SK-N-SH (cell line): Measurements from ENCODE around the gene VWA3A.

ENCODE experiments used
- FOXM1 ChIP-seq: IDR thresholded peaks from 2 replicates; pipeline ENCODE4 v1.4.0; 2012; ENCODE audit warnings: low read depth, mild to moderate bottlenecking
- GATA2 ChIP-seq: sonication (generic); formaldehyde crosslinking; IDR thresholded peaks from 2 replicates; pipeline ENCODE4 v1.5.0; 2020; ENCODE audit warnings: mild to moderate bottlenecking, missing genetic modification reagents
- NRF1 ChIP-seq: IDR thresholded peaks from 2 replicates; pipeline ENCODE4 v1.6.1; 2012; ENCODE audit warnings: low read depth, mild to moderate bottlenecking, low read length
- TF ChIP-seq, protein P1 (sequence below): fragments of 200-600 bp; sonication (generic); IDR thresholded peaks from 2 replicates; pipeline ENCODE4 v1.6.1; 2017; ENCODE audit warnings: antibody characterized with exemption, mild to moderate bottlenecking, moderate library complexity
- TF ChIP-seq, protein P2 (sequence below): fragments of 150-350 bp; IDR thresholded peaks from 2 replicates; pipeline ENCODE4 v1.6.1; 2017; ENCODE audit warnings: antibody characterized with exemption, low read length, low read depth, borderline replicate concordance
- TF ChIP-seq, protein P3 (sequence below): IDR thresholded peaks from 2 replicates; pipeline ENCODE4 v1.4.0; 2012; ENCODE audit warnings: low read depth
- TF ChIP-seq, protein P4 (sequence below): IDR thresholded peaks from 2 replicates; pipeline ENCODE4; 2012

DNA sequence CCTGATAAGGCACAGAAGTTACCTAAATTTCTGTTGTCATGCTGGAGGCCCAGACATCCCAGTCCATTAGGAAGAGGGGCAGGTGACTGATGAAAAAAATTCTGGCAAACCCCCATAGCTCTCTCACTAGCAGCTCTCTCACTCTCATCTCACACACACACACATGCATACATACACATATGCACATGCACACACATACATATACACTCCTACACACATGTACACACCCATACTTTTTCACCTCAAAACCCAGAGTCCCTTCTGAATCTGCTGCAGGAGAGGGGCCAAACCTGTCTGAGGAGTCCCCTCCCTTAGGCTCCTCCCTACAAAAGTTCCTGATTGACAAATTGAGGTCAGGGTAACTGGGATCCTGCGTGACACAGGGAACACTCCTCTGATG lies 47.4 kb downstream of the VWA3A start:
- no peak for TF ChIP-seq GATA2 (CRISPR knock-in tag)
- TF ChIP-seq, protein P1, sequence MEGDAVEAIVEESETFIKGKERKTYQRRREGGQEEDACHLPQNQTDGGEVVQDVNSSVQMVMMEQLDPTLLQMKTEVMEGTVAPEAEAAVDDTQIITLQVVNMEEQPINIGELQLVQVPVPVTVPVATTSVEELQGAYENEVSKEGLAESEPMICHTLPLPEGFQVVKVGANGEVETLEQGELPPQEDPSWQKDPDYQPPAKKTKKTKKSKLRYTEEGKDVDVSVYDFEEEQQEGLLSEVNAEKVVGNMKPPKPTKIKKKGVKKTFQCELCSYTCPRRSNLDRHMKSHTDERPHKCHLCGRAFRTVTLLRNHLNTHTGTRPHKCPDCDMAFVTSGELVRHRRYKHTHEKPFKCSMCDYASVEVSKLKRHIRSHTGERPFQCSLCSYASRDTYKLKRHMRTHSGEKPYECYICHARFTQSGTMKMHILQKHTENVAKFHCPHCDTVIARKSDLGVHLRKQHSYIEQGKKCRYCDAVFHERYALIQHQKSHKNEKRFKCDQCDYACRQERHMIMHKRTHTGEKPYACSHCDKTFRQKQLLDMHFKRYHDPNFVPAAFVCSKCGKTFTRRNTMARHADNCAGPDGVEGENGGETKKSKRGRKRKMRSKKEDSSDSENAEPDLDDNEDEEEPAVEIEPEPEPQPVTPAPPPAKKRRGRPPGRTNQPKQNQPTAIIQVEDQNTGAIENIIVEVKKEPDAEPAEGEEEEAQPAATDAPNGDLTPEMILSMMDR, result no peak
- no peak for TF ChIP-seq NRF1
- no peak for TF ChIP-seq FOXM1
- TF ChIP-seq, protein P2, sequence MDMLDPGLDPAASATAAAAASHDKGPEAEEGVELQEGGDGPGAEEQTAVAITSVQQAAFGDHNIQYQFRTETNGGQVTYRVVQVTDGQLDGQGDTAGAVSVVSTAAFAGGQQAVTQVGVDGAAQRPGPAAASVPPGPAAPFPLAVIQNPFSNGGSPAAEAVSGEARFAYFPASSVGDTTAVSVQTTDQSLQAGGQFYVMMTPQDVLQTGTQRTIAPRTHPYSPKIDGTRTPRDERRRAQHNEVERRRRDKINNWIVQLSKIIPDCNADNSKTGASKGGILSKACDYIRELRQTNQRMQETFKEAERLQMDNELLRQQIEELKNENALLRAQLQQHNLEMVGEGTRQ, result no peak
- TF ChIP-seq, protein P3, sequence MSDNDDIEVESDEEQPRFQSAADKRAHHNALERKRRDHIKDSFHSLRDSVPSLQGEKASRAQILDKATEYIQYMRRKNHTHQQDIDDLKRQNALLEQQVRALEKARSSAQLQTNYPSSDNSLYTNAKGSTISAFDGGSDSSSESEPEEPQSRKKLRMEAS, result no peak
- TF ChIP-seq, protein P4, sequence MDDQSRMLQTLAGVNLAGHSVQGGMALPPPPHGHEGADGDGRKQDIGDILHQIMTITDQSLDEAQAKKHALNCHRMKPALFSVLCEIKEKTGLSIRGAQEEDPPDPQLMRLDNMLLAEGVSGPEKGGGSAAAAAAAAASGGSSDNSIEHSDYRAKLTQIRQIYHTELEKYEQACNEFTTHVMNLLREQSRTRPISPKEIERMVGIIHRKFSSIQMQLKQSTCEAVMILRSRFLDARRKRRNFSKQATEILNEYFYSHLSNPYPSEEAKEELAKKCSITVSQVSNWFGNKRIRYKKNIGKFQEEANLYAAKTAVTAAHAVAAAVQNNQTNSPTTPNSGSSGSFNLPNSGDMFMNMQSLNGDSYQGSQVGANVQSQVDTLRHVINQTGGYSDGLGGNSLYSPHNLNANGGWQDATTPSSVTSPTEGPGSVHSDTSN, result no peak
